ENCODE results near the gene ADGRE3.
A peak's percentile ranks its signal among the peaks of the same experiment; 100 is the strongest.
"Not testable (repeated sequence)": the region's sequence is repeated elsewhere in the genome, so short reads cannot be mapped to it uniquely, and the experiment has no call there.

The ADGRE3 gene

GRCh38 chr19:14589433-14589832, 85.2 kb downstream of the ADGRE3 start:
- DNase-seq = not testable (repeated sequence)

DNA sequence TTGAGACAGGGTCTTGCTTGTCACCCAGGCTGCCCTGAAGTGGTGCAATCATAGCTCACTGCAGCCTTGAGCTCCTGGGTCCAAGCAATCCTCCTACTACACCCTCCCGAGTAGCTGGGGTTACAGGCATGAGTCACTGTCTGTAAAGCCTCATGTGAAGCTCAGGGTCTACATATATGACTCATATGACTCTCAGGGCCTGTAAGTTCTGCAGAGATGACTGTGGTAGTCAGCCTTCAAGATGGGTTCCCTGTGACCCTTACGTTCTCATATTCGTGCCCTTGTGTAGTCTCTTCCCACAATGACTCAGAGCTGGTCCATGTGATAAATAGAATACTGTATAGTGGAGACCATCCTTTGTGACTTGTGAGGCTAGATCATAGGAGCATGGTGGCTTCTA, 89.5 kb downstream of the ADGRE3 start:
- peak; percentile 35 to 63 for DNase-seq

GRCh38 chr19:14584372-14584771, 90.3 kb downstream of the ADGRE3 start:
- DNase-seq = not testable (repeated sequence)

GRCh38 chr19:14582894-14583340, 91.7 kb downstream of the ADGRE3 start, which contains the start of gene CLEC17A:
CLEC17A (plus strand) TSS chr19:14583084; CDS start chr19:14583161, 77 bp downstream.
- no peak for DNase-seq

DNA sequence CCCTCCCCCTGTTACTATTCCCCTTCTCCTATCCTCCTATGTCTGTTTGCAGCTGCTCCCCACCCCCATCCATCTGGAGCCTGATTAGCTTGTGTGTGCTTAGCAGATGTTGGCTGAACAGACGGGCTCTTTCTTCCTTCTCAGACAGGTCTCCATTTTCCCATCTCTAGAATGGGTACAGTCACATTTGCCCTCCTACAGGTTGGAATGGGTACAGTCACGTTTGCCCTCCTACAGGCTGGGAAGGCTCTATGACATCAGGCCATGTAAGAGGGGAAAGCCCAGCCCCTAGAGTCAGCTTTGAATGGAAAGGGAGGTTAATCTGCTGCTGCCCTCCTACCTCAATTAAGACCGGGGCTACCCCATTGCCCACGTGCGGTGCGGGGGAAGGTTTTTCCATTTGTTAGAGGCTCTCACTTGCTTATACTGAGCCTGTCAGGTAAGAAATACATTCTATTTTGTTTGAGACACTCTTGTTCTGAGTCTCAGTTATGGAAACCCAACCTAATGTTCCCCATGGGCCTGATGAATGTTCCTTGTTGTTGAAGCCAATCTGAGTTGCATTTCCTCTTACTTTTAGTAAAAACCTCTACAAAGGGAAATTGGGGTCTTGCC, 93.9 kb downstream of the ADGRE3 start:
- DNase-seq = peak; percentile 72 to 79

- no peak for DNase-seq
Observed at GRCh38 chr19:14577885-14578427, 96.7 kb downstream of the ADGRE3 start.

DNA sequence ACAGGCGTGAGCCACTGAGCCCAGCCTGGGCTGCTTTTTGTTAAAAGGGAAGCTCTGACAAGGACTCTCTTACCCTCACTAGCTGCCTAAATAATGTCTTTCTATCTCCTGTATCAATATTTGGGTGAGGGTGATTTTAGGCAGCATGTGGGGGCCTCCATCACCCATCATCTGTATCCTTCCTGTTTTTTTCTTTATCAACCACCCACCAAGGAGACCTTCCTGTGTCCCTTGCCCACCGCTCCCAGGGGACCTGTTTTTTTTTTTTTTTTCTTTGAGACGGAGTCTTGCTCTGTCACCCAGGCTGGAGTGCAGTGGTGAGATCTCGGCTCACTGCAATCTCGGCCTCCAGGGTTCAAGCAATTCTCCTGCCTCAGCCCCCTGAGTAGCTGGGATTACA, 97.4 kb downstream of the ADGRE3 start:
- DNase-seq = no peak

DNA sequence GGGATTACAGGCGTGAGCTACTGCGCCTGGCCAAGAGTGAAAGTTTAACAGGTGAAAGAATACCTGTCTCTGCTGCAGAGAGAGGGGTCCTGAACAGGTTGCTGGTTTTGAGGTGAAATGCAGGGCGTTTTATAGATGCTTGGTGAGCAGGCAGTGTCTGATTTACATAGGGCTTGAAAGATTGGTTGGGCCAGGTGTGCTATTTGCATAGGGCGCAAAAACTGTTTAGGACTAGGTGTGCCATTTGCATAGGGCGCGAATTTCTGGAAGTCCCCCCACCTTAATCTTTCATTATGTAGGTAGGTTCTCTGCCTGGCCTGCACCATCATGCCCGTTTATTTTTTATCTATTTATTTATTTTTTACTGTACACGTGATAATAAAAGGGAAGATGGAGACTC, 98.3 kb downstream of the ADGRE3 start:
- DNase-seq = no peak

DNA sequence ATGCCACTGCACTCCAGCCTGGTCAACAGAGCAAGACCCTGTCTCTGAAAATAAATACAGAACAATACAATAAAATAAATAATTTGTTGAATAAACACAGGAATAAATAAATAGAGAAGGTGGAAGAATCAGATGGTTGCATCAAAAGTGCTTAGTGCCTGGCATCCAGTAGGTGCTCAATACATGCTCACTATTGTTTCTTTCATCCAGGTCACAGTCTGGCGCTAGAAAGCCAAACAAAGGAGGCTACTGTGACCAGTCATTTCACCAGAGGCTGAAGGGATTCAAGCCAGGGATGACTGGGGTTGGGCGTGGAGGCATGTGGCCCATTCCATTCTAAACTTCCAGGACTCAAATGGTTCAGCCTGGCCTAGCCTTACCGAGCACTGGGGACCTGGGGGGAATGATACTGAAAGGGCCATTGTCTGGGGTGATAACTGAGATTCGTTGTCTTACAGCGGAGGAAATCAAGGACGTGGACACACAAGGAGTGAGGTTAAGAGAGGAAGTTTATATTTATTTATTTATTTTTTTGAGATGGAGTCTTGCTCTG, 99.1 kb downstream of the ADGRE3 start:
- no peak for DNase-seq

DNA sequence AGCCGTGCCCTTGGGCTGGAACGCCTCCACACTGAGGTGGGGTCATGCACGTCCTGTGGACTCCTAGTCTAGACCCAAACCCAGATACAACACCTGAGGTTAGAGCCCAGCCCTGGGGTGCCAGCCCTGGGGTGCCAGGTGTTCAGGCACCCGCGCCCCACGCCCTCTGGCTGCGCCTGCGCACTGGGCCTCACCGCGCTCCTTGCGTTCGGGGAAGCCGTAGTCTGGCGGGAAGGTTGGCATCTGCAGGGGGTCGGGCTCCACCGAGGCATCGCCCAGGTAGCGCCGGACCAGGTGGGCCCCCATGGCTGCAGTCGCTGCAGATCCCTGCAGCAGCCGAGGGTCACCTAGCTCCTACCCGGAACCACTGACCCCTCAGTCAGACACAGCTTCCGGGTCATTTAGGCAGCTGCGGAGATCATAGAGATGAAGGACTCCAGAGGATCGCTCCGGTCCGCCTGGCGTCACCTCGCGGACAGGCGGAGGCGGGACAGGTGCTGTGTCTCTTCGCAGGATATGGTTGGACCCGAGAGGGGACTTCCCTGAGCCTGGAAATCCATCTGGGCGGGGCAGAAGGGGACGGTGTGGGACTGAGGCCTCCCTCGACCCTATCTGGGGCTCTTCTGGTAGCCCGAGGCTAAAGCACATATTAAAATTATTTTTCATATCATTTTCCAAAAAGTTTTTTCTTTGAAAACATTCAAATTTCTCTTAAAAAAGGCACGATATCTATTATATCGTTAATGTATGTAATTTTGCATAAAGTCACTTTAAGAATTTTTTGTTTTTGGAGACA, 102.8 kb downstream of the ADGRE3 start, which contains the start of gene NDUFB7:
Gene NDUFB7 (minus strand): TSS at position 372 of the 796 bp plus-strand sequence. CDS start 66 bp downstream, at position 306.
- peak; percentile 90 for DNase-seq

- DNase-seq = no peak
Observed at GRCh38 chr19:14570864-14571527, 103.6 kb downstream of the ADGRE3 start.
